Naive thymus-derived CD4-positive, alpha-beta T cell (primary cell): Measurements from ENCODE around the gene CYB5R2. TPM values are rescaled to one million over a fixed set of nuclear protein-coding genes. Genes with fewer than 3 reads are reported as not detected.
"Not testable (repeated sequence)": the region's sequence is repeated elsewhere in the genome, so short reads cannot be mapped to it uniquely, and the experiment has no call there.

Experiments
- ATAC-seq: fragments of 150-1000 bp; cut with Tn5 transposase; 2 replicates; pipeline ENCODE4 v1.10.0; 2021; ENCODE audit warnings: mild to moderate bottlenecking, moderate library complexity
- CTCF ChIA-PET: fragments of 350-600 bp; sonication (Branson Sonifier 250); formaldehyde crosslinking; loops from one replicate; lab custom pipeline; 2021; ENCODE audit warnings: antibody characterized with exemption; lab: Charles Lee
- POLR2A ChIA-PET: fragments of 350-600 bp; sonication (Branson Sonifier 250); formaldehyde crosslinking; loops from one replicate; lab custom pipeline; 2021; ENCODE audit warnings: antibody characterized with exemption, inconsistent platforms; lab: Charles Lee
- DNase-seq, 9 donors: peaks; one replicate each; pipeline versions ENCODE4 v3.0.0 to v3.0.0-alpha.2; 2020 to 2022; ENCODE audit warnings: mixed read lengths in 1 of 9
- H3K27ac ChIP-seq: one replicate; pipeline ENCODE4 v1.7.0; 2013; ENCODE audit warnings: mild to moderate bottlenecking, low read depth, low read length, moderate library complexity
- H3K27me3 ChIP-seq, 2 donors: one replicate each; pipeline ENCODE4 v1.7.0; 2013; ENCODE audit warnings: low read length in 2 of 2, mild to moderate bottlenecking in 2 of 2, moderate library complexity in 2 of 2; ENCODE audit not compliant: control insufficient read depth in 2 of 2, insufficient read depth in 2 of 2
- H3K36me3 ChIP-seq, 3 experiments: 1 replicate in 2 of 3; 2 replicates in 1 of 3; pipeline ENCODE4 v1.7.0; 2013; ENCODE audit warnings: low read length in 3 of 3, mild to moderate bottlenecking in 3 of 3, moderate library complexity in 1 of 3; ENCODE audit not compliant: insufficient read depth in 3 of 3, control insufficient read depth in 2 of 3
- H3K4me1 ChIP-seq, 2 donors: one replicate each; pipeline ENCODE4 v1.7.0; 2013; ENCODE audit warnings: low read length in 2 of 2, mild to moderate bottlenecking in 2 of 2, moderate library complexity in 1 of 2; ENCODE audit not compliant: control insufficient read depth in 2 of 2, insufficient read depth in 2 of 2
- H3K4me3 ChIP-seq: 2 replicates; pipeline ENCODE4 v1.7.0; 2013; ENCODE audit warnings: mild to moderate bottlenecking, low read length
- H3K9me3 ChIP-seq, 3 experiments: 1 replicate in 2 of 3; 2 replicates in 1 of 3; pipeline ENCODE4 v1.7.0; 2013; ENCODE audit warnings: low read length in 3 of 3; ENCODE audit not compliant: control insufficient read depth in 2 of 3
- H3K27ac Mint-ChIP-seq, 9 donors: one replicate each; pipeline ENCODE4 v1.8.0; 2020 to 2022; ENCODE audit warnings: mixed read lengths in 9 of 9, mild to moderate bottlenecking in 8 of 9, moderate library complexity in 5 of 9, inconsistent platforms in 2 of 9
- H3K27me3 Mint-ChIP-seq, 5 donors: one replicate each; pipeline ENCODE4 v1.8.0; 2021 to 2022; ENCODE audit warnings: mixed read lengths in 5 of 5, mild to moderate bottlenecking in 1 of 5
- H3K36me3 Mint-ChIP-seq, 5 donors: one replicate each; pipeline ENCODE4 v1.8.0; 2020 to 2022; ENCODE audit warnings: mixed read lengths in 5 of 5, mild to moderate bottlenecking in 3 of 5, inconsistent platforms in 1 of 5
- H3K4me1 Mint-ChIP-seq, 7 donors: one replicate each; pipeline ENCODE4 v1.8.0; 2020 to 2022; ENCODE audit warnings: mixed read lengths in 7 of 7, mild to moderate bottlenecking in 3 of 7, inconsistent platforms in 1 of 7
- H3K4me3 Mint-ChIP-seq, 10 donors: one replicate each; pipeline ENCODE4 v1.8.0; 2020 to 2022; ENCODE audit warnings: mild to moderate bottlenecking in 10 of 10, mixed read lengths in 10 of 10, moderate library complexity in 6 of 10, inconsistent platforms in 2 of 10
- H3K9me3 Mint-ChIP-seq, 11 donors: one replicate each; pipeline ENCODE4 v1.8.0; 2020 to 2022; ENCODE audit warnings: mixed read lengths in 11 of 11, mild to moderate bottlenecking in 4 of 11, inconsistent platforms in 1 of 11, moderate library complexity in 1 of 11
- intact Hi-C, 2 donors: fragments of 100-400 bp; cut with micrococcal nuclease; formaldehyde crosslinking; loops; one replicate each; pipeline ENCODE4 v1.15.1; 2023
- polyA plus RNA-seq, 2 donors: library from polyadenylated mRNA; unstranded; fragments of 300-500 nt; fragmentation: Illumina TruSeq; gene quantifications; one replicate each; pipeline ENCODE4 v1.2.3, GENCODE V29; 2021
- total RNA-seq, 6 experiments: library from RNA in 5 of 6; stranded (reverse) in 5 of 6; gene quantifications; 1 replicate in 5 of 6; 2 replicates in 1 of 6; pipeline ENCODE4 v1.2.3 and lab custom pipeline; 2021 to 2026

CYB5R2 gene
- total and polyA plus RNA-seq, 7 experiments from 2014 or later, result 0.13 to 2.8 (median 0.69) TPM; not detected in 2

- no peak overlapping the region for H3K4me3 Mint-ChIP-seq
- CTCF ChIA-PET, result no interaction called here
- peaks cover 0 to 8% (median 0%) of the 10 kb centered on the region in 5 donors for H3K27me3 Mint-ChIP-seq
- peaks cover 0 to 6% (median 3%) of the 10 kb centered on the region in 7 donors for H3K4me1 Mint-ChIP-seq
- H3K9me3 Mint-ChIP-seq, result no peaks in the 10 kb centered on the region
- Histone ChIP-seq H3K4me3 (no peak overlapping the region), H3K4me1 (no peaks in the 10 kb centered on the region), H3K9me3 (no peaks in the 10 kb centered on the region), H3K27me3 (no peaks in the 10 kb centered on the region), H3K27ac (no peak overlapping the region), H3K36me3 (no peaks in the 10 kb centered on the region)
- intact Hi-C loops, result no loop called here
- POLR2A ChIA-PET, result no interaction called here
- H3K27ac Mint-ChIP-seq, result no peak overlapping the region
- peaks cover 0 to 13% (median 0%) of the 10 kb centered on the region in 5 donors for H3K36me3 Mint-ChIP-seq
- DNase-seq (no peak), ATAC-seq (no peak)
Observed at GRCh38 chr11:7666292-7666866, 6.9 kb downstream of the CYB5R2 start.

DNA sequence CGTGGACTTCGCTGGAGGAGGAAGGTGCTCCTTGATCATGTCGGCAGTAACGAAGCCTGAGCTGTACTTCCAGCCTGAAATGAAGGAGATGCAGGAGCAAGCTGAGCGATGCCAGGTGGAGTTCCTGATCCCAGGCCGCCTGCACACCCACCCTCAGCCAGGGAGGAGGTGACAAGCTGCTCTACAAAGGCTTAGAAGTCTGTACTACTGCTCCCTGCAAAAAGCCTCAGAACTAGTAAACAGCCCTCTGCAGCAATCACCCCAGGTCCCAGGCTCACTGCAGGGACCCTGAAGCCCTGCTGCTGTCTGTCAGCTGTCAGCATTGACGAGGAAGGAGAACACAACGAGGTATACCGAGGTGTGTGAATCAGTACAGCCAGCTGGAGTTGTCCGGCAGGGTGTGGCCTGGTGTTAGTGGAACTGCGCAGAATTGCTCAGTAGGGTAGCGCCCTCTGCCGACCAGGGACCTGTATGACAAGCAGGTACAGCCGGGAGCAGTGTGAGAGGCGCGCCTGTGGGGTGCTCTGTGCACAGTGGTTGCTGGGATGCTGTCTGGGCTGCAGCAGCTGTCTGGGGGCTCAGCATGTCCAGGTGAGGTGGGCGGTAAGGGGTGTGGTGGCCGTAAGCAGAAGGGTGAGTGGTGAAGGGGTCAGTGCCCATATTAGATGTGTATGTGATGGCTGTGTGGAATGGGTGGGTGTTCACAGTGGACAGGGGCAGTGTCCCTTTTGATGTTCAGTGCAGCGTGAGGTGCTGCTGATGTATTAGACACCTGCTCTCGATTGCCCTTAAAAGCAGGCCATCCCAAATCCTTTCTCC lies 7.6 kb downstream of the CYB5R2 start:
- Mint-ChIP-seq H3K4me1 (peaks cover 0 to 6% (median 2%) of the 10 kb centered on the region in 7 donors), H3K4me3 (no peak overlapping the region), H3K9me3 (no peaks in the 10 kb centered on the region), H3K27me3 (peaks cover 0 to 3% (median 0%) of the 10 kb centered on the region in 5 donors), H3K27ac (peak overlapping the region in 1 of 9 donors; percentile 17), H3K36me3 (peaks cover 0 to 17% (median 0%) of the 10 kb centered on the region in 5 donors)
- no peaks in the 10 kb centered on the region for H3K27me3 ChIP-seq
- H3K4me3 ChIP-seq, result no peak overlapping the region
- DNase-seq (peak; percentile 24 to 73 (median 62)), ATAC-seq (peak; percentile 98)
- intact Hi-C loops, result loop anchor here (1.0 kb wide), 4 partner anchors 152 to 567 kb away; partner anchors contain the start of gene PPFIBP2 (in 2 of the 2)
- H3K4me1 ChIP-seq, result no peaks in the 10 kb centered on the region
- no peaks in the 10 kb centered on the region for H3K9me3 ChIP-seq
- no peak overlapping the region for H3K27ac ChIP-seq
- ChIA-PET CTCF (interaction anchor here (0.6 to 1.4 kb wide), 4 partner anchors 16 to 223 kb away, joined by 3 to 4 read pairs (median 3); partner anchors contain the start of gene PPFIBP2), POLR2A (no interaction called here)
- H3K36me3 ChIP-seq, result no peaks in the 10 kb centered on the region

- H3K36me3 Mint-ChIP-seq, result peaks cover 0 to 17% (median 0%) of the 10 kb centered on the region in 5 donors
- ChIA-PET POLR2A (no interaction called here), CTCF (interaction anchor here (0.6 to 1.4 kb wide), 3 partner anchors 17 to 222 kb away, joined by 3 to 4 read pairs (median 3); no protein-coding TSS in a partner anchor)
- H3K4me1 ChIP-seq, result no peaks in the 10 kb centered on the region
- H3K9me3 ChIP-seq, result no peaks in the 10 kb centered on the region
- peak overlapping the region in 1 of 9 donors; percentile 36 for H3K27ac Mint-ChIP-seq
- no peak overlapping the region for H3K4me3 ChIP-seq
- no peak for ATAC-seq
- H3K36me3 ChIP-seq, result no peaks in the 10 kb centered on the region
- H3K4me1 Mint-ChIP-seq, result peaks cover 0 to 6% (median 0%) of the 10 kb centered on the region in 7 donors
- H3K27me3 Mint-ChIP-seq, result no peaks in the 10 kb centered on the region
- H3K4me3 Mint-ChIP-seq, result no peak overlapping the region
- H3K9me3 Mint-ChIP-seq, result no peaks in the 10 kb centered on the region
- H3K27ac ChIP-seq, result no peak overlapping the region
- intact Hi-C loops, result loop anchor here (1.0 kb wide), 4 partner anchors 152 to 567 kb away; partner anchors contain the start of gene PPFIBP2 (in 2 of the 2)
- DNase-seq, result no peak
- no peaks in the 10 kb centered on the region for H3K27me3 ChIP-seq
Observed at GRCh38 chr11:7664867-7665266, 8.4 kb downstream of the CYB5R2 start.

GRCh38 chr11:7663531-7663930 lies 9.8 kb downstream of the CYB5R2 start:
- H3K27me3 Mint-ChIP-seq, DNase-seq, H3K36me3 ChIP-seq, H3K4me1 ChIP-seq, H3K4me3 Mint-ChIP-seq, H3K27me3 ChIP-seq, CTCF ChIA-PET, H3K9me3 Mint-ChIP-seq, H3K27ac Mint-ChIP-seq, intact Hi-C loops, H3K4me3 ChIP-seq, POLR2A ChIA-PET, ATAC-seq, H3K27ac ChIP-seq, H3K9me3 ChIP-seq, H3K4me1 Mint-ChIP-seq: not testable (repeated sequence)
- H3K36me3 Mint-ChIP-seq, result peaks cover 0 to 17% (median 0%) of the 10 kb centered on the region in 5 donors

DNA sequence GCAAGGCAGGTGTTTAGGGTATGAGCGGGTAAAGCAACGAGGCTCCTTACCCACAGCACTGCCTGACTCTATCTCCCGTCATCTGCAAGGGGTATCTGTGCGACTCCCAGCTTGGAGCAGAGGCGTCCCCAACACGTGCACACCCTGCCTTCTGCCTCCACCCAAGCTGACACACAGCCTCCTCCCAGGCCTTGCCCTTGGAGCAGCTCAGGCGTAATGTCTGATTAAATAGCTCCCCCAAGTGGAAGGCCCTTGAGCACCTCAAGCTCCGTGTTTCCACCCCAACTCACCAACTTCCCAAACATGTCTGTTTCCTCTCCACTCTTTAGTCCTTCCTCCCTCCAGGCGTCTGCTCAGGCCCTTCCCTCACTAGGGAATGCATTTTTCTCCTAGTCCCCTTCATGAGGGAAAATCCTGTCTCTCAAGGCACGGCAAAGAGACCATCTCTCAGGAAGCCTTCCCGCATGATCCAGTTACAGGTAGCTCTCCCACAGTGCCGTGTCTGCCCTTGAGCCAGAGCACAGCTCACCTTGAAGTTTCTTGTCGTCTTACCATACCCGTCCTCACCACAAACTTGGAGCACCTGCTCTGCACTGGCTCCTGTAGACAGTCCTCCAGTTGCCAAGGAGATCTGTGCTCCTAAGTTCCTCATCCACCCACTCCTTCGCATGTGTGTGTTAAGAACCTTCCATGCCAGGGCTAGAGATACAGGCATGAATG lies 15.8 kb downstream of the CYB5R2 start:
- POLR2A ChIA-PET, result no interaction called here
- intact Hi-C loops, result loop anchor here in 1 of 2 donors (1.0 kb wide), 1 partner anchor 144 kb away; the partner anchor contains the start of gene PPFIBP2
- H3K27ac ChIP-seq, result no peak overlapping the region
- no peaks in the 10 kb centered on the region for H3K9me3 ChIP-seq
- H3K9me3 Mint-ChIP-seq, result peaks cover 0 to 7% (median 0%) of the 10 kb centered on the region in 11 donors
- DNase-seq, result peak in 1 of 9 donors; percentile 23
- no peak overlapping the region for H3K4me3 ChIP-seq
- H3K36me3 ChIP-seq, result peaks cover 0 to 32% (median 10%) of the 10 kb centered on the region in 3 experiments
- no peak overlapping the region for H3K4me3 Mint-ChIP-seq
- no peaks in the 10 kb centered on the region for H3K4me1 Mint-ChIP-seq
- H3K27ac Mint-ChIP-seq, result peak overlapping the region in 2 of 9 donors; percentile 22 to 38
- no peaks in the 10 kb centered on the region for H3K27me3 ChIP-seq
- peak; percentile 66 for ATAC-seq
- H3K4me1 ChIP-seq, result no peaks in the 10 kb centered on the region
- no peaks in the 10 kb centered on the region for H3K27me3 Mint-ChIP-seq
- CTCF ChIA-PET, result interaction anchor here (0.7 kb wide), 2 partner anchors 80 to 135 kb away, joined by 3 read pairs; no protein-coding TSS in a partner anchor
- H3K36me3 Mint-ChIP-seq, result peaks cover 0 to 49% (median 11%) of the 10 kb centered on the region in 5 donors

DNA sequence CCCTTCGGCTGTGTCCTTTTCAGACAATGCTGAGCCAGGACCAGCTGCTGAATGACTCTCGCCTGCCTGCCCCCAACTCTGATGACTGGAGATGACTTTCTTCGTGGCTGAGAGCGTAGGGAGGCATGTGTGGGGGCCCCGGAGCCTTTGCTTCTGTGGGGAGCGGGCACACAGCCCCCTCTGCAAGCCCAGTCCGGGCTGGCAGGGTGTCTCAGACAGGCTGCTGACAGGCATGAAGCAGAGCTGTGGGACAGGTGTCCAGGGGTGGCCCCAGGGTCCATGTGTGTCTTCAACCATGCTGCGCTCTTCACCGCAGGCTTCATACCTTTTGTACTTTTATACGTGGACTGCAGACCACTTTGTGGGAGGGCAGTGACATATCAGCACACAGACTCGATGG lies 16.6 kb downstream of the CYB5R2 start:
- ATAC-seq, result no peak
- DNase-seq, result no peak
- no peaks in the 10 kb centered on the region for H3K4me1 ChIP-seq
- no peak overlapping the region for H3K27ac Mint-ChIP-seq
- CTCF ChIA-PET, result interaction anchor here (0.7 kb wide), 1 partner anchor 79 kb away, joined by 3 read pairs; no protein-coding TSS in a partner anchor
- no peak overlapping the region for H3K4me3 ChIP-seq
- intact Hi-C loops, result loop anchor here in 1 of 2 donors (1.0 kb wide), 1 partner anchor 143 kb away; the partner anchor contains the start of gene PPFIBP2
- no peaks in the 10 kb centered on the region for H3K4me1 Mint-ChIP-seq
- POLR2A ChIA-PET, result no interaction called here
- no peak overlapping the region for H3K4me3 Mint-ChIP-seq
- peaks cover 0 to 38% (median 11%) of the 10 kb centered on the region in 3 experiments for H3K36me3 ChIP-seq
- H3K27ac ChIP-seq, result no peak overlapping the region
- peaks cover 0 to 7% (median 0%) of the 10 kb centered on the region in 11 donors for H3K9me3 Mint-ChIP-seq
- H3K27me3 ChIP-seq, result no peaks in the 10 kb centered on the region
- H3K9me3 ChIP-seq, result no peaks in the 10 kb centered on the region
- peaks cover 0 to 56% (median 14%) of the 10 kb centered on the region in 5 donors for H3K36me3 Mint-ChIP-seq
- H3K27me3 Mint-ChIP-seq, result no peaks in the 10 kb centered on the region
